ENCODE data around the gene GFI1B.
"Not testable (repeated sequence)": the region's sequence is repeated elsewhere in the genome, so short reads cannot be mapped to it uniquely, and the experiment has no call there.

GFI1B gene

DNA sequence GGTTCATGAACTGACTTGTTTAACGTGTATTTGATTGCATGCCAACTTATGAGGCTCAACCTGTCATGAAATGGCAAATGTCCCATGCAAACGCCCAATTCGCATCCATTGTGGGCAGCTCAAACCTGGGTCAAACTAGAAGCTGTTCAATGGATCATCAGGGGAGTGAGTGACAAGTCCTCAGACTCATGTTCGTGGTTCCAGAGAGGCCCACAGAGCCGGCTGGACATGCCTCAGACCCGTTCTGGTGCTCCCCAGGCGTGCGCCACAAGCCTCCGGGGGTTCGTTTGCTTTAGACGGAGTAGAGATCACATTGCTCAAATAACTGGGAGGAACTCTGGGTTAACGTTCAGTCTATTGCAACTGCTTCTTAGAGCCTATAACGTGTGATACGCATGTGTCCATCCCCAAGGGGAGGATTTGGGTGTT lies 15.0 kb downstream of the GFI1B start:
- no peak for DNase-seq

- no peak for DNase-seq
These were observed 16.1 kb downstream of the GFI1B start for GRCh38 chr9:132994410-132995120.

- DNase-seq, result no peak
These were observed 16.6 kb downstream of the GFI1B start for GRCh38 chr9:132995121-132995420.

- no peak for DNase-seq
These were observed 17.4 kb downstream of the GFI1B start for GRCh38 chr9:132995879-132996278.

DNA sequence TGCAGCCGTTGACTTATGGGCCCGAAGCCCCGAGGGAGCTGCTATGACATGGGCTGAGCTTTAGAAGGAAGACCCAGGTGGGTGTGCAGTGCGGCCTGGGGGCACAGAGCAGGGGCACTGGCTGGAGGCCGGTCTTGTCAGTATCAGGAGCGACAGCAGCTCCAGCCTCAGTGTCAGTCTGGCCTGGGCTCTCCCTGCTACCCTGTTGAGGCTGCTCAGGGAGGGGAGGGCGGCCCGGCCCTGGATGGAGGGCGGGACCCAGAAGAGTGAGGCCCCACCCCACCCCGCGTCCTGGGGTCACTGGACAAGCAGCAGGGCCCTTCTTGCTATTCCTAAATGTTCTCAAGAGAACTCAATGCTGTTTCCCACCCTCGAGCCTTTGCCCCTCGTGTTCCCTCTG lies 18.0 kb downstream of the GFI1B start:
- DNase-seq, result no peak

- DNase-seq, result no peak
These were observed 19.1 kb downstream of the GFI1B start for GRCh38 chr9:132997591-132997990.

- not testable (repeated sequence) for DNase-seq
These were observed 19.7 kb downstream of the GFI1B start for GRCh38 chr9:132998221-132998620.

DNA sequence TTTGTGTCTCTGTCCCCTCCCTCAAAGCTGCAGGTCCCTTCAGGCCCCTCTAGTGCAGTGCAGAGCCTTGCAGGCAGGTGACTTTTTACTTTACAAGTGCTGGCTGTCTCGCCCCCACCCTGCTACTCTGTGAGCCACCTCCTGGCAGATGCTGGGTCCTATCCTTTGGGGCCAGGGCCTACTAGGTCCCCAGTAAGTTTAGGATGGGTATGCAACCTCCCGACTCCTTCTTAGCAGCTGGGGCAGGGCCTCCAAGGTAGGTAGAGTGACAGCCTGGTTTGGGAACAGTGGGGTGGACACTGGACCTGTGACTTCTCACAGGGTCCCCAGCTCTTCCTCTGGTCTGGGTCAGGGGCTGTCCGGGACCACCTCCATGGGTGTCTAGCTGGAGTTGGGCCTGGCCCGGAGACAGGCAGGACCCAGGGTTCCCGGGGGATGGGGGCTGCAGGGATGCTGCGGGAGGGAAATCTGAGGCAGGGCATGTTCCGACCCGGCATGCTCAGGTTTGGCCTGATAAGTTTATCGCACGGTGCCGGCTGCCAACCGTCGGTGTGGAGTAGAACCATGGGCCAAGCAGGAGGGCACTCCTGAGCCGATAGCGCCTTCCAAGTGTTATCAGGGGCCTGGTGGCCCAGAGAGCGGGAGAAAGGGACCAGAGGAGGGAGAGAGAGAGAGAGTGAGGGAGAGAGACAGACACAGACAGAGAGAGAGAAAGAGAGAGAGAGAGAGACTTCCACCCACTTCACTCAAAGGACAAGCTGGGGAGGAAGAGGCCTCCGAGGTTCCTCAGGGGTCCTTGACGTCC lies 20.5 kb downstream of the GFI1B start:
- DNase-seq, result no peak

DNA sequence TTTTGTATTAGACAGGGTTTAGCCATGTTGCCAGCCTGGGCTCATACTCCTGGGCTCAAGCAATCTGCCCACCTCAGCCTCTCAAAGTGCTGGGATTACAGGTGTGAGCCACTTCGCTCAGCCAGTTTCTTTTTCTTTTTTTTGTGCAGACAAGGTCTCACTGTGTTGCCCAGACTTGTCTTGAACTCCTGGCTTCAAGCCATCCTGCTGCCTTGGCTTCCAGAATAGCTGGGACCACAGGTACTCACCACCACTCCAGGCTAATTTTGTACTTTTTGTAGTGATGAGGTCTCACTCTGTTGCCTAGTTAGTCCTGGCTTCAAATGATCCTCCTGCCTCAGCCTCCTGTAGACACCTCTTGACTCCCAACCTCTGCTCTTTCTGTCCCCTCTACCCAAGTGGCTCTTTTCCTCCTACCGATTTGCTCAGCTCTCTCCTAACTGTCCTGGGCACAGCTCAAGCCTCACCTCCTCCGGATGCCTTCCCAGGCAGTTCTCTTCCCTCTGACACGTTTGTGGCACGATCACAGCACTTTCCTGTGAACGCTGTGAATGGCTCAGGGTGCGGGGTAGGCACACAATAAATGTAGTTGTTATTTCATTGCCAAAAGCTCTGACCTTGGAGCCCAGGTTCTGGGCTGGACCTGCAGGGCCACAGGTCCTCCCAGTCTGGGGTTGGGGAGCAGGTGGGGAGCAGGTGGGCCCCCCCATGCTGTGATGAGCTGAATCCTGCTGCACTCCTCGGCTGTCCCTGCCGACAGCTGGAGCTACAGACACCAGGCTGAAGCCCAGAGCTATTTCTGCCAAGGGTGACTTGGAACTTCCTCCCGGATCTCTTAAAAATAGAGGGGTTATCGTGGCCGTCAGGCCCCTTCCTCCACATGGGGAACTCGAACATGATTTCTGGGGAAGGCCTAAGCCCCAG lies 23.9 kb downstream of the GFI1B start:
- no peak for DNase-seq

- DNase-seq, result no peak
These were observed 24.6 kb downstream of the GFI1B start for GRCh38 chr9:133003071-133003461.

DNA sequence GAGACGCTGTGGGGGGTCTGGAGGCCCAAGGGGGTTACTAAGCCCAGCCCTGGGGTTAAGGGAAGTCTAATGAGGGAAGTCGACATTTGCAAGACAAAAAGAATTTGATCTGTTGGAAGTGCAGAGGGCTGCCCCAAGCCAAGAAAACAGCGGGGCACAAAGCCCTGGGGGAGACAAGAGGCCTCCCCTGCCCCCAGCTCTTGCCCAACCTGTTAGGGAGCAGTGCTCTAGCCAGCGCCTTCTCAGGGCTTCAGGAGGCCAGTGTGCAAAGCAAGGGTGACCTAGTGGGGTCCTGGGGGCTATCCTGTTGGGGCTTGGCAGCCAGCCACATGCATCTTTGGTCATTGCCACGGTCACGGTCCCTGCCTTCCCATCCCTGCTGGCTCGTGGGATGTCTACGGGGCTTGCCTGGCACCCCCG lies 25.2 kb downstream of the GFI1B start:
- DNase-seq, result no peak

- no peak for DNase-seq
These were observed 25.9 kb downstream of the GFI1B start for GRCh38 chr9:133004091-133004998.

DNA sequence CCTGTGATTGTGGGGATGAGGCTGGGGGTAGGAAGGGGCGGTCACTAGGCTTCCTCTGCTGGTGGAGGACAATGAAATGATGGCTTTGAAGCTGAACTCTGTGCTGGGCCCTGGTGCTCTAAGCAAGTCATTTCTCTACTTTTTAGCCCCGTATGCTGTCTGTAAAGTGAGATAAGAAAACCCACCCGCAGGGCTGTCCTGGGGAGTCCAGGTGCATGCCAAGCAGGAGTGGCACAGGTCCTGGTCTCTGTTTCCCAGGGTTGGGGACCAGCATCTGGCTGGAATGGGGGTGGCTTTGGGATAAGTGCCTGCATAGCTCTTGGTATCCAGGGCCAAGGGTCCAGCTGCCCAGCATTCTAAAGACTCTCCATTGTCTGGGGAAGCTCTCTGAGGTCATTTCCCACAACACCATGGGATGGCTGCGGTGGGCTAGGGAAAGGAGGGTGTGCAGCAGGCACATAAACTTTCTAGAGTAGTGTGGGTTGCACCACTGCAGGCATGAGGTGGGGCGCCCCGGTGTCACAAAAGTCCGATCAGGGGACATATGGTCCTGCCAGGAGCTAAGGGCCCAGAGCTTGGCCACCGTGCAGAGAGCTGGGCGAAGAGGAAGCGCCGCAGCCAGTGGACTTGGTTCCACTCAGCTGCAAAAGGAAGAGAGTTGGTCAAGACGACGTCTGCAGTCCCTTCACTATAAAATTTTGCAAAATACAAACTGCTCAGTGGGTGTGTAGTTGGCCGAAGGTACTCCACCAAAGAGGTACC lies 26.7 kb downstream of the GFI1B start:
- DNase-seq, result no peak

DNA sequence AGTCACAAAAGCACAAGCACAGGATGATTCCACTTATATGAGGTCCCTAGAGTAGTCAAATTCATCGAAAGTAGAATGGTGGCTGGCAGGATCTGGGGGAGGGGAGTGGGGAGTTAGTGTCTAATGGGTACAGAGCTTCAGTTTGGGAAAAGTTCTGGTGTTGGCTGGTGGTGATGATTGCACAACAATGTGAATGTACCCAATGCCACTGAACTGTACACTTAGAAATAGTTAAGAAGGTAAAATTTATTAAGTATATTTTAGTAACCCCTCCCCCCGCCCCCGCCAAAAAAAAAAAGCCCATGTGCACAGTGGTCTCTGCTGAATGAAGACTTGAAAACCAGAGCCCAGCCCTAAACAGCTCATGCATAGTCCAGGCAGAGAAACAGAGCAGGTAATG lies 27.5 kb downstream of the GFI1B start:
- no peak for DNase-seq

- DNase-seq, result no peak
These were observed 28.3 kb downstream of the GFI1B start for GRCh38 chr9:133006731-133007352.

- DNase-seq, result no peak
These were observed 29.9 kb downstream of the GFI1B start for GRCh38 chr9:133008406-133008805.

DNA sequence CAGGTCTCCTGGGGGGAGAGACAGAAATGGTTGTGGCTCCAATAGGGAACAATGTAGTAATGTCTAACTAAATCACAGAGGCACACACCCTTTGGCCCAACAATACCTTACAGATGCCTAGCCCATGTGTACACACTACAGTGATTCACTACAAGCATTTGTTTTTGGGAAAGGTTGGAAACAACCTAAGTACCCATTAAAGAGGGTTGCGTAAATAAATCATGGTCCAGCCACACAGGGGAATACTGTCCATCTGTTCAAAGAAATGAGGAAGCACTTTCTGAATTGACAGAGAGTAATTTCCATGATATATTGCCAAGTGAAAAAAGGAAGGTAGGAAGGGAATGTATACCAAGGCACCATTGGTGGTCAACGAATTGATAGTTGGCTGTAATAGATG lies 30.3 kb downstream of the GFI1B start:
- no peak for DNase-seq

DNA sequence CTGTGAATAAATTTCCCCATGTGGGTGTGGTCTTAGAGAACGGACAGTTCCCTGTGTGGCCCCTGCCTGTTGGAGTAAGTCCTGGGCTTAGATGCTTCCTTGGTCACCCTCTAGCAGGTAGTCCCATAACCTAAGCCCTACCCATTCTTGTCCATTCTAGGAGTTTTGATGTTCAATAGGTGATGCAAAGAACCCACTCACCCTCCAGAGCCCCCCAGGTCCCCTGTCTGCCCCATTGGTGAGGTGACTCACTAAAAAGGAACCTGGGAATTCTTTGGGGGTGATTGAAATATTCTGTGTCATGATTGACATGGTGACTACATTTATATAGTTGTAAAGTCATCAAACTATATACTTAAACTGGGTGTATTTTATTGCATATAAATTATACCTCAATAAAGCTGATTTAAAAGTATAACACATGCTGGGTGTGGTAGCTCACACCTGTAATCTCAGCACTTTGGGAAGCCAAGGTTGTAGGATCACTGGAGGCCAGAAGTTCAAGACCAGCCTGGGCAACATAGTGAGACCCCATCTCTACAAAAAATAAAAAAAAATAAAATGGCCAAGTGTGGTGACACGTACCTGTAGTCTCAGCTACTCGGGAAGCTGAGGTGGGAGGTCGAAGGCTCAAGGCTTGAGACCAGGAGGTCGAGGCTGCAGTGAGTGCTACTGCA lies 31.6 kb downstream of the GFI1B start:
- DNase-seq, result no peak

DNA sequence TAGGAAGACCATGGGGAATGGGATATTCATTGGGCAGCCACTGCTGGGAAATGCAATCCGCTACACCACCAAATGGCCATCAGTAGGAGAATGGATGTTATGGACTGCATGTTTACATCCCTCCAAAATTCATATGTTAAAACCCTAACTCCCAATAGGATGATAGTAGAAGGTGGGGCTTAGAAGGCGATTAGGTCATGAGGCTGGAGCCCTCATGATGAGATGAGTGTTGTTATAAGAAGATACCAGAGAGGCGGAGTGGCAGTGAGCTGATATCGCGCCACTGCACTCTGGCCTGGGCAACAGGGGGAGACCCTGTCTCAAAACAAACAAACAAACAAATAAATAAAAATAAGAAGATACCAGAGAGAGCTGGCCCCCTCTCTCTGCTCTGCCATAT lies 36.2 kb downstream of the GFI1B start:
- no peak for DNase-seq

DNA sequence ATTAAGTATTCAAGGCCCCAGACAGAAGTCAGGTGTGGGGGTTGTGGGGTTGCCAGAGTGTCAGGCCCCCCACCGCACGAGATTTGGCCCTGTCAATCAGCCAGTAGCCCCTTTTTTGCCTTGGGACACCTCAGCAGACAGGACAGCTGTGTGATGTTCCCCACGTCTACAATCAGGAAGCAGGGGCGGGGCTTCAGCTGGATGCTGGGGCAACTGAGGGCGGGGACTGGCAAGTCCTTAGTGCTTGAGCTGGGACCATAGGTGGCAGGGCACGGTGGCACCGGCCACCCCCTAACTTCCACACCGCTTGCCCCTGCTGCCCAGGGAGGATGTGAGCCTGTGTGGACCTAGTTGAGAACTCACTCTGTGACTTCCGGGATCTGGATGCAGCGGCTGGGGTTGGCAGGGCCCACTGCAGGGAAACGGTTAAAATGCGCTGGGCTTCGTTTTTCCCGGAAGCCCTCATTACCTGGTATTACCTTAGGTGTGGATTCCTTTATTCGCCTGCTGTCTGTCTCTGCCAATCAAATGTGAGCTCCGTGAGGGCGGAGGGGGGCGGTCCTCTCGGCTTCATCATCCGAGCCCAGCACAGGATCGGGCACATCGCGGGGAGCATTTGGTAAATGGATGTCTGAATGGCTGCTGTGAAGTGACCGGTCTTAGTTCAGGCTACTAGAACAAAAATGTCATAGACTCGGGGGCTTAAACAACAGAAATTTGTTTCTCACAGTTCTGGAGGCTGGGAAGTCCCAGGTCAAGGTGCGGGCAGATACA lies 44.8 kb downstream of the GFI1B start:
- DNase-seq, result peak in 1 of 2 experiments; percentile 11

All from activated CD4-positive, alpha-beta T cell treated with anti-CD3 and anti-CD28 coated beads, Interleukin-2, amount 50 U/mL, for 4 hours (primary cell).